ENCODE measurements around the gene SCD5.

The SCD5 gene

GRCh38 chr4:82594456-82594855, 204.1 kb downstream of the SCD5 start:
- DNase-seq (ENCODE audit: extremely low spot score), result no peak
- POLR2A ChIA-PET, result no interaction called here
- no peak for TF ChIP-seq CTCF (IDR thresholded peaks at IDR 0.05; ENCODE audit: control extremely low read depth, extremely low read depth, low read depth, missing control alignments)
- CTCF ChIA-PET, result interaction anchor here (1.5 kb wide), 1 partner anchor 18 kb away, joined by 4 read pairs; no protein-coding TSS in a partner anchor

- DNase-seq (ENCODE audit: extremely low spot score), result no peak
- ChIA-PET POLR2A (no interaction called here), CTCF (interaction anchor here (1.5 kb wide), 1 partner anchor 19 kb away, joined by 4 read pairs; no protein-coding TSS in a partner anchor)
- TF ChIP-seq CTCF (IDR thresholded peaks at IDR 0.05; ENCODE audit: control extremely low read depth, extremely low read depth, low read depth, missing control alignments), result no peak
Measured at GRCh38 chr4:82593411-82593810, 205.2 kb downstream of the SCD5 start.

- no peak for TF ChIP-seq CTCF (IDR thresholded peaks at IDR 0.05; ENCODE audit: control extremely low read depth, extremely low read depth, low read depth, missing control alignments)
- ChIA-PET POLR2A (interaction anchor here (0.7 kb wide), 1 partner anchor 212 kb away, joined by 5 read pairs; no protein-coding TSS in a partner anchor), CTCF (interaction anchor here (0.8 to 1.2 kb wide), 2 partner anchors 9 to 15 kb away, joined by 3 read pairs; no protein-coding TSS in a partner anchor)
- DNase-seq (ENCODE audit: extremely low spot score), result no peak
Measured at GRCh38 chr4:82592639-82593038, 206.0 kb downstream of the SCD5 start.

GRCh38 chr4:82591592-82591991, 207.0 kb downstream of the SCD5 start:
- POLR2A ChIA-PET, result no interaction called here
- no peak for TF ChIP-seq CTCF (IDR thresholded peaks at IDR 0.05; ENCODE audit: control extremely low read depth, extremely low read depth, low read depth, missing control alignments)
- CTCF ChIA-PET, result interaction anchor here (0.6 to 1.2 kb wide), 2 partner anchors 14 to 1950 kb away, joined by 3 read pairs; no protein-coding TSS in a partner anchor
- DNase-seq (ENCODE audit: extremely low spot score), result no peak

- TF ChIP-seq CTCF (IDR thresholded peaks at IDR 0.05; ENCODE audit: control extremely low read depth, extremely low read depth, low read depth, missing control alignments), result no peak
- ChIA-PET CTCF (interaction anchor here (0.8 to 1.1 kb wide), 2 partner anchors 9 to 18 kb away, joined by 3 read pairs; no protein-coding TSS in a partner anchor), POLR2A (no interaction called here)
- no peak for DNase-seq (ENCODE audit: extremely low spot score)
Measured at GRCh38 chr4:82589756-82590155, 208.8 kb downstream of the SCD5 start.

- CTCF ChIA-PET, result interaction anchor here (0.8 to 1.7 kb wide), 6 partner anchors 9 to 150 kb away, joined by 3 to 4 read pairs (median 3); no protein-coding TSS in a partner anchor
- POLR2A ChIA-PET, result no interaction called here
- TF ChIP-seq CTCF (IDR thresholded peaks at IDR 0.05; ENCODE audit: control extremely low read depth, extremely low read depth, low read depth, missing control alignments), result no peak
Measured at GRCh38 chr4:82588771-82589270, 209.8 kb downstream of the SCD5 start.

More at GRCh38 chr4:82588771-82589270, 209.8 kb downstream of the SCD5 start:
- DNase-seq (ENCODE audit: extremely low spot score), result no peak

All from GM10248 (cell line).